SK-N-MC (cell line): Measurements from ENCODE around the gene GRAMD4.

Experiments
- DNase-seq: peaks from one replicate; pipeline ENCODE4 v3.0.0-alpha.2; 2011; ENCODE audit warnings: low read depth, low spot score
- H3K27ac ChIP-seq: fragments of 200-600 bp; sonication (generic); 2 replicates; pipeline ENCODE4 v1.5.1; 2016; ENCODE audit warnings: mixed run types
- H3K36me3 ChIP-seq: fragments of 200-600 bp; sonication (generic); 2 replicates; pipeline ENCODE4 v1.6.1; 2017; ENCODE audit warnings: antibody characterized with exemption, low read length, mixed read lengths; ENCODE audit not compliant: insufficient read depth
- H3K4me3 ChIP-seq: fragments of 200-600 bp; sonication (generic); 2 replicates; pipeline ENCODE4 v1.5.1; 2016
- H3K9ac ChIP-seq: fragments of 200-600 bp; sonication (generic); 2 replicates; pipeline ENCODE4 v1.8.0; 2017; ENCODE audit warnings: mixed run types, mixed read lengths; ENCODE audit not compliant: insufficient read length
- H3K9me3 ChIP-seq: fragments of 200-600 bp; sonication (generic); 2 replicates; pipeline ENCODE4 v1.6.1; 2017; ENCODE audit warnings: low read depth, mild to moderate bottlenecking, antibody characterized with exemption, low read length, moderate library complexity, mixed read lengths
- EZH2 ChIP-seq: fragments of 200-600 bp; sonication (generic); IDR thresholded peaks from one replicate; pipeline ENCODE4 v1.6.1; 2017; ENCODE audit warnings: antibody characterized with exemption
- FOXP2 ChIP-seq: optimal IDR thresholded peaks from 2 replicates; pipeline ENCODE3; 2011; ENCODE audit warnings: mild to moderate bottlenecking, moderate library complexity; ENCODE audit not compliant: insufficient read depth; ENCODE audit errors: extremely low read length, control extremely low read depth
- POLR2AphosphoS5 ChIP-seq: IDR thresholded peaks from 2 replicates; pipeline ENCODE4 v1.6.1; 2012; ENCODE audit warnings: mild to moderate bottlenecking, low read depth, low read length, borderline replicate concordance

GRAMD4 gene

GRCh38 chr22:46665151-46665695, 45.0 kb downstream of the GRAMD4 start:
- TF ChIP-seq FOXP2 (no peak), POLR2AphosphoS5 (no peak), EZH2 (no peak)
- Histone ChIP-seq H3K4me3 (no peak overlapping the region), H3K9me3 (no peaks in the 10 kb centered on the region), H3K27ac (no peak overlapping the region), H3K36me3 (no peaks in the 10 kb centered on the region), H3K9ac (no peak overlapping the region)
- no peak for DNase-seq

DNA sequence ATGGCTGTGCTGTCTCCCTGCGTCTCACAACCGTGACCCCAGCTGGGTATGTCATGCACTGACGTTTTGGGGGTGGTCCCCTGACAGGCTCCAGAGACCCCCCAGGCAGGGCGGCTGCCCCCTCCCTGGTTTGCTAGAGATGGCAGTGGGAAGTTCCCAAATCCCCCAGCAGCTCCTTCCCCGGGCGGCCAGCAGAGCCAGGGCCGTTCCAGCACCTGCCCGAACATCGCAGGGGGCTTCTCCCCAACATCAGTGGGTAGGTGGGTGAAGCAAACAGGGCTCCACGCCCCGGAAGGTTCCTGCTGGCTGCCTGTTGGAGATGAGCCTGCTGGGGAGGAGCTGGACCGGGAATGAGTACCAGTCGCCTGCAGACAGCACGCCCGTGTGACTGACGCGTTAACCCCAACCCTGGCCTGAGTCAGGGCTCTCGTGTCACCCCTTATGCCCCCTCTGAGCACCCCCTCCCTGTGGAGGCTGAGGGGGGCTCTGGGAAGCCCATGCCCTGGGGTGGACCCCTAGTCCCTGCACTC, 45.6 kb downstream of the GRAMD4 start:
- Histone ChIP-seq H3K9ac (no peak overlapping the region), H3K36me3 (no peaks in the 10 kb centered on the region), H3K27ac (no peak overlapping the region), H3K4me3 (no peak overlapping the region), H3K9me3 (no peaks in the 10 kb centered on the region)
- no peak for TF ChIP-seq FOXP2
- TF ChIP-seq POLR2AphosphoS5 = no peak
- TF ChIP-seq EZH2 = no peak
- no peak for DNase-seq

DNA sequence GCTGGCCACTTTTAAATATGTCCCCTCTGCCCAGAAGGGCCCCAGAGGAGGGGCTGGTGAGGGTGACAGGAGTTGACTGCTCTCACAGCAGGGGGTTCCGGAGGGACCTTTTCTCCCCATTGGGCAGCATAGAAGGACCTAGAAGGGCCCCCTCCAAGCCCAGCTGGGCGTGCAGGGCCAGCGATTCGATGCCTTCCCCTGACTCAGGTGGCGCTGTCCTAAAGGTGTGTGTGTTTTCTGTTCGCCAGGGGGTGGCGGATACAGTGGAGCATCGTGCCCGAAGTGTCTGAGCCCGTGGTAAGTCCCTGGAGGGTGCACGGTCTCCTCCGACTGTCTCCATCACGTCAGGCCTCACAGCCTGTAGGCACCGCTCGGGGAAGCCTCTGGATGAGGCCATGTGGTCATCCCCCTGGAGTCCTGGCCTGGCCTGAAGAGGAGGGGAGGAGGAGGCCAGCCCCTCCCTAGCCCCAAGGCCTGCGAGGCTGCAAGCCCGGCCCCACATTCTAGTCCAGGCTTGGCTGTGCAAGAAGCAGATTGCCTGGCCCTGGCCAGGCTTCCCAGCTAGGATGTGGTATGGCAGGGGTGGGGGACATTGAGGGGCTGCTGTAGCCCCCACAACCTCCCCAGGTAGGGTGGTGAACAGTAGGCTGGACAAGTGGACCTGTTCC, 46.5 kb downstream of the GRAMD4 start:
- no peak for DNase-seq
- Histone ChIP-seq H3K9me3 (no peaks in the 10 kb centered on the region), H3K27ac (no peak overlapping the region), H3K36me3 (no peaks in the 10 kb centered on the region), H3K9ac (no peak overlapping the region), H3K4me3 (no peak overlapping the region)
- TF ChIP-seq FOXP2 = no peak
- TF ChIP-seq POLR2AphosphoS5 = no peak
- TF ChIP-seq EZH2 = no peak

DNA sequence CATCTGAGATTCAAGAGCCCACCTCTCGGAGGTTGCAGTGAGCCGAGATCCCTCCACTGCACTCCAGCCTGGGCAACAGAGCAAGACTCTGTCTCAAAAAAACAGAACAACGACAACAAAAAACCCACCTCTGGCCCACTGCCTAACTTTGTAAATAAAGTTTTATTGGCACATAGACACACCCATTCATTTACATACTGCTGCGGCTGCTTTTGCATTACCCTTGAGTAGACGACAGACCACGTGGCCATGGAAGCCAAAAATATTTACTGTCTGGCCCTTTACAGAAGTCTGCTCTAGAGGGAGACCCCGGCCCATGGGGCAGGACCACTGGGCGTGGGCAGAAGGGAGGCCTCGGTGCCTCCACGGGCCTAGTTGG, 47.0 kb downstream of the GRAMD4 start:
- no peak for TF ChIP-seq EZH2
- no peak for TF ChIP-seq POLR2AphosphoS5
- no peak for TF ChIP-seq FOXP2
- DNase-seq = no peak
- H3K27ac ChIP-seq = no peak overlapping the region
- no peak overlapping the region for H3K9ac ChIP-seq
- no peaks in the 10 kb centered on the region for H3K9me3 ChIP-seq
- no peaks in the 10 kb centered on the region for H3K36me3 ChIP-seq
- H3K4me3 ChIP-seq = no peak overlapping the region

DNA sequence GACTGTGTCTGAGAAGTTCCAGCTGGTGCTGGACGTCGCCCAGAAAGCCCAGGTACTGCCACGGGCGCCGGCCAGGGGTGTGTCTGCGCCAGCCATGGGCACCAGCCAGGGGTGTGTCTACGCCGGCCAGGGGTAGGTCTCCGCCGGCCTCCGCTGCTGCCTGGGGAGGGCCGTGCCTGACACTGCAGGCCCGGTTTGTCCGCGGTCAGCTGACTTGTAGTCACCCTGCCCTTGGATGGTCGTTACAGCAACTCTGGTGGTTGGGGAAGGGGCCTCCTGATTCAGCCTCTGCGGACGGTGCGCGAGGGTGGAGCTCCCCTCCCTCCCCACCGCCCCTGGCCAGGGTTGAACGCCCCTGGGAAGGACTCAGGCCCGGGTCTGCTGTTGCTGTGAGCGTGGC, 47.9 kb downstream of the GRAMD4 start:
- TF ChIP-seq EZH2 = no peak
- no peak for TF ChIP-seq POLR2AphosphoS5
- TF ChIP-seq FOXP2 = no peak
- Histone ChIP-seq H3K9me3 (no peaks in the 10 kb centered on the region), H3K9ac (no peak overlapping the region), H3K36me3 (no peaks in the 10 kb centered on the region), H3K27ac (no peak overlapping the region), H3K4me3 (no peak overlapping the region)
- no peak for DNase-seq

GRCh38 chr22:46669201-46669600, 49.0 kb downstream of the GRAMD4 start:
- Histone ChIP-seq H3K9ac (no peak overlapping the region), H3K4me3 (no peak overlapping the region), H3K27ac (no peak overlapping the region), H3K36me3 (no peaks in the 10 kb centered on the region), H3K9me3 (no peaks in the 10 kb centered on the region)
- DNase-seq = no peak
- TF ChIP-seq EZH2 (no peak), POLR2AphosphoS5 (no peak), FOXP2 (no peak)

DNA sequence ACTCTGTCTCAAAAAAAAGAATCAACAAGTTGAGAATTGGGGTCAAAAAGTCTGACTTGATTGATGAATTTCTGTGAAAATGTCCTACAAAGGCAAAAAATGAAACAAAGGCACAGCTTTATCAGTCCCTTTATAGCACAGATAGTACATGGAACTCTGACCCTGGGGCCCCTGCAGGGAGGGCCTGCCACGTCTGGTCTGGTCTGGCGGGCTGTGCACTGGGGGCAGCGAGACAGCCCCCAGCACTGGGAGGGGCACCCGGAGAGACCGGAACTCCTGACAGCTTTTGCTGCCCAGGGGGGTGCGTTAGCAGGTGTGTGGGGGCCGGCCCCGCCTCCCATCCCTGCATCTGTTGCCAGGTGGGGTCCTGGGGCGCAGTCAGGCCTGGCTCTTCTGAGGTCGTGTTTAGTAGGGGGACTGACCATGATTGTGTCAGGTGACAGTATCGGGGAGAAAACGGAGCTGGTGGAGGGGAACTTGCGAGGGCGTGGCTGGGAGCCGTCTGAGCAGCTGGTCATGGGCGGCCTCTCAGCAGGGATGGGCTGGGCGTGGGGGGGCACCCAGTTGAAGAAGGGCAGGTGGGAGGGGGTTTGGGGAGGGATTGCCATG, 51.7 kb downstream of the GRAMD4 start:
- no peak overlapping the region for H3K27ac ChIP-seq
- H3K9ac ChIP-seq = no peak overlapping the region
- H3K9me3 ChIP-seq = no peaks in the 10 kb centered on the region
- DNase-seq = no peak
- no peaks in the 10 kb centered on the region for H3K36me3 ChIP-seq
- no peak overlapping the region for H3K4me3 ChIP-seq
- TF ChIP-seq EZH2 (no peak), FOXP2 (no peak), POLR2AphosphoS5 (no peak)

GRCh38 chr22:46672731-46673130, 52.5 kb downstream of the GRAMD4 start:
- H3K9ac ChIP-seq = no peak overlapping the region
- H3K9me3 ChIP-seq = no peaks in the 10 kb centered on the region
- DNase-seq = peak; percentile 5
- TF ChIP-seq FOXP2 (no peak), POLR2AphosphoS5 (no peak), EZH2 (no peak)
- no peaks in the 10 kb centered on the region for H3K36me3 ChIP-seq
- no peak overlapping the region for H3K27ac ChIP-seq
- H3K4me3 ChIP-seq = peak overlapping the region; percentile 56
